SU-DHL-6 (cell line): Measurements from ENCODE around the gene CEP70.

Experiments used
- H2AFZ ChIP-seq: fragments of 200-600 bp; sonication (generic); 2 replicates; pipeline ENCODE4 v1.6.1; 2014; ENCODE audit warnings: low read depth, mild to moderate bottlenecking, moderate library complexity, mixed read lengths, antibody characterized with exemption, low read length; ENCODE audit not compliant: severe bottlenecking
- H3F3A ChIP-seq: fragments of 200-600 bp; shearing (Covaris generic); 2 replicates; pipeline ENCODE4 v1.6.0; 2016; ENCODE audit warnings: antibody characterized with exemption, mild to moderate bottlenecking; ENCODE audit not compliant: insufficient read depth
- H3K27ac ChIP-seq: fragments of 200-600 bp; sonication (generic); 2 replicates; pipeline ENCODE4 v1.5.1; 2016; ENCODE audit warnings: low read depth, mild to moderate bottlenecking, low read length, moderate library complexity, mixed read lengths
- H3K27me3 ChIP-seq: fragments of 200-600 bp; sonication (generic), shearing (Covaris generic); 2 replicates; pipeline ENCODE4 v1.6.0; 2014; ENCODE audit warnings: mild to moderate bottlenecking, low read length
- H3K36me3 ChIP-seq: fragments of 200-600 bp; sonication (generic); 2 replicates; pipeline ENCODE4 v1.6.1; 2014; ENCODE audit warnings: mild to moderate bottlenecking, low read length, mixed read lengths
- H3K4me2 ChIP-seq: fragments of 300-600, 200-600 bp; shearing (Covaris generic), sonication (generic); 2 replicates; pipeline ENCODE4 v1.6.0; 2014; ENCODE audit warnings: low read length, low read depth, mild to moderate bottlenecking; ENCODE audit not compliant: poor library complexity, severe bottlenecking
- H3K4me3 ChIP-seq: fragments of 200-600 bp; sonication (generic); 2 replicates; pipeline ENCODE4 v1.5.1; 2014; ENCODE audit warnings: antibody characterized with exemption, low read length, mild to moderate bottlenecking, mixed read lengths; ENCODE audit not compliant: insufficient read depth, poor library complexity, severe bottlenecking
- H3K79me2 ChIP-seq: fragments of 200-600 bp; sonication (generic); 2 replicates; pipeline ENCODE4 v1.6.1; 2014; ENCODE audit warnings: mild to moderate bottlenecking, low read length, moderate library complexity; ENCODE audit not compliant: insufficient read depth
- H3K9ac ChIP-seq: fragments of 200-600 bp; sonication (generic); 2 replicates; pipeline ENCODE4 v1.7.0; 2014; ENCODE audit warnings: mild to moderate bottlenecking, low read length
- H3K9me2 ChIP-seq: fragments of 200-600 bp; sonication (generic); replicated peaks from 2 replicates; pipeline ENCODE4 v1.6.1; 2014; ENCODE audit warnings: low read length; ENCODE audit not compliant: insufficient read depth
- H3K9me3 ChIP-seq: fragments of 200-600 bp; sonication (generic); 2 replicates; pipeline ENCODE4 v1.6.1; 2014; ENCODE audit warnings: low read length, mixed read lengths; ENCODE audit not compliant: insufficient read depth
- H4K20me1 ChIP-seq: fragments of 200-600 bp; sonication (generic); 2 replicates; pipeline ENCODE4 v1.6.1; 2014; ENCODE audit warnings: low read depth, mild to moderate bottlenecking, antibody characterized with exemption, low read length, moderate library complexity, mixed read lengths
- EZH2phosphoT487 ChIP-seq: fragments of 200-600 bp; sonication (generic), shearing (Covaris generic); conservative IDR thresholded peaks from 2 replicates; pipeline ENCODE4 v1.6.1; 2018; ENCODE audit warnings: mild to moderate bottlenecking, antibody characterized with exemption, low read length, moderate library complexity, mixed read lengths
- TF ChIP-seq, protein P1 (sequence below): fragments of 200-600 bp; sonication (generic); IDR thresholded peaks from one replicate; pipeline ENCODE4 v1.5.1; 2017; ENCODE audit warnings: antibody characterized with exemption, mild to moderate bottlenecking, low read length, moderate library complexity; ENCODE audit not compliant: insufficient read depth, poor library complexity, severe bottlenecking

Gene CEP70

DNA sequence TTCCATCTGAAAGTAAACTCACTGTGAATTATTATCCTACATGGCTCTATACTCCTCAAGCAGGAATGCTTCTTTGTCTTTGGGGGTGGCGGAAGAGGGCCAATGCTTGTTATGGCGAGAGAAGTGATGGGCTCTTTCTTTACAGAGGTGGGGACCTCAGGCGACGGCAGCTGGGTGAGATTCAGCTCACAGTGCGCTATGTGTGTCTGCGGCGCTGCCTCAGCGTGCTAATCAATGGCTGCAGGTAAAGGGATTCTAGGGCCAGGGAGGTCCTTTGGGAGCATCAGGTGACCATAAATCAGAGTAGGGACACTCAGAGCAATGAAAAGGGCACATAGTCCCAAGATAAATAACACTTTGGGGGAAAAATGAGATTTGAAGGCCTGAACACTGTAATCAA is 120.7 kb downstream of the CEP70 start:
- H3K4me2 ChIP-seq = no peak overlapping the region
- no peak for TF ChIP-seq EZH2phosphoT487
- TF ChIP-seq, protein P1, sequence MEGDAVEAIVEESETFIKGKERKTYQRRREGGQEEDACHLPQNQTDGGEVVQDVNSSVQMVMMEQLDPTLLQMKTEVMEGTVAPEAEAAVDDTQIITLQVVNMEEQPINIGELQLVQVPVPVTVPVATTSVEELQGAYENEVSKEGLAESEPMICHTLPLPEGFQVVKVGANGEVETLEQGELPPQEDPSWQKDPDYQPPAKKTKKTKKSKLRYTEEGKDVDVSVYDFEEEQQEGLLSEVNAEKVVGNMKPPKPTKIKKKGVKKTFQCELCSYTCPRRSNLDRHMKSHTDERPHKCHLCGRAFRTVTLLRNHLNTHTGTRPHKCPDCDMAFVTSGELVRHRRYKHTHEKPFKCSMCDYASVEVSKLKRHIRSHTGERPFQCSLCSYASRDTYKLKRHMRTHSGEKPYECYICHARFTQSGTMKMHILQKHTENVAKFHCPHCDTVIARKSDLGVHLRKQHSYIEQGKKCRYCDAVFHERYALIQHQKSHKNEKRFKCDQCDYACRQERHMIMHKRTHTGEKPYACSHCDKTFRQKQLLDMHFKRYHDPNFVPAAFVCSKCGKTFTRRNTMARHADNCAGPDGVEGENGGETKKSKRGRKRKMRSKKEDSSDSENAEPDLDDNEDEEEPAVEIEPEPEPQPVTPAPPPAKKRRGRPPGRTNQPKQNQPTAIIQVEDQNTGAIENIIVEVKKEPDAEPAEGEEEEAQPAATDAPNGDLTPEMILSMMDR = no peak
- H3K4me3 ChIP-seq = no peak overlapping the region
- H3K36me3 ChIP-seq = no peaks in the 10 kb centered on the region
- no peaks in the 10 kb centered on the region for H3K79me2 ChIP-seq
- H2AFZ ChIP-seq = no peak overlapping the region
- H3K27me3 ChIP-seq = no peaks in the 10 kb centered on the region
- H3K27ac ChIP-seq = no peak overlapping the region
- no peaks in the 10 kb centered on the region for H3K9me2 ChIP-seq
- H3K9ac ChIP-seq = no peak overlapping the region
- no peaks in the 10 kb centered on the region for H3K9me3 ChIP-seq
- H4K20me1 ChIP-seq = no peaks in the 10 kb centered on the region
- H3F3A ChIP-seq = no peaks in the 10 kb centered on the region

DNA sequence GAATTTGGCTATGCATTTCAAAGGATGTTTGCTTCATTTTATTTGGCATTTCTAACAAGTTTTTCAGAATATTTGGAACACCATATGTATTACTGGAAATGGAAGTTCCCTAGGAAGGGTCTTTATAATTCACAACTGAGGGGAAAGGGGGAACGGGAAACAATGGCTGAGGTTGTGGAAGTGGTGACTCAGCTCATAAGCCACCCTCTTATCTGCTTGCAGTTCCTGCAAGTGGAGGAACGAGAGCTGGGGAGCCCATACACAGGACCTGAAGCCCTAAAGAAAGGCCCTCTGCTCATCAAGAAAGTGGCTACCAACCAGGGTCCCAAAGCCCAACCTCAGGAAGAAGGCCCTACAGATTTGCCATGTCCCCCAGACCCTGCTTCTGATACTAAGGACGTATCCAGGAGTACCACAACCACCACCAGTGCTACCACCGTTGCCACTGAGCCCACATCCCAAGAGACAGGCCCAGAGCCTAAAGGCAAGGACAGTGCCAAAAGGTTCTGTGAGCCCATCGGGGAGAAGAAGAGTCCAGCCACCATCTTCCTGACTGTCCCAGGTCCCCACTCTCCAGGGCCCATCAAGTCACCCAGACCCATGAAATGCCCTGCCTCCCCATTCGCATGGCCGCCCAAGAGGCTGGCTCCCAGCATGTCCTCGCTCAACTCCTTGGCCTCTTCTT is 121.8 kb downstream of the CEP70 start:
- H3K79me2 ChIP-seq = no peaks in the 10 kb centered on the region
- H3K9me3 ChIP-seq = no peaks in the 10 kb centered on the region
- no peaks in the 10 kb centered on the region for H3K36me3 ChIP-seq
- no peak overlapping the region for H3K4me3 ChIP-seq
- H3K9me2 ChIP-seq = no peaks in the 10 kb centered on the region
- no peak overlapping the region for H2AFZ ChIP-seq
- no peaks in the 10 kb centered on the region for H4K20me1 ChIP-seq
- no peak overlapping the region for H3K4me2 ChIP-seq
- H3K27me3 ChIP-seq = no peaks in the 10 kb centered on the region
- H3K9ac ChIP-seq = no peak overlapping the region
- H3K27ac ChIP-seq = no peak overlapping the region
- no peaks in the 10 kb centered on the region for H3F3A ChIP-seq
- TF ChIP-seq, protein P1 = no peak
- no peak for TF ChIP-seq EZH2phosphoT487

DNA sequence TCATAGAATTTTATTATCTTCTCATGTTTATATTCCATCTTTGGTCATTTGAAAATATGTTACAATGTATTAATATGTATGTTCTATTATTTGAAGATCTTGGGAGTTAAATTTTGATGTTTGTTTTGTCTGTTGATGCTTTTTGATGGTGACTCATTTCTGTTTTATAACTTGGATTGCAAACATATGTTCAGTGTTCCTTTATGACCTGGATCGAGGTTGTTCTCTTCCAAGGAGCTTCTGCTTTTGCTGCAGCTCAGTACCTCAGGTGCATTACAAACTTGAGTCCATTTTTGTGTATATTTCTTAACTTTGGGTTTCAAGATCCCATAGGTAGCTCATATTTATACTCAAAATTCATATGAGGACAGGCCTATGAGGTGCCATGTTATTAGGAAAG is 122.6 kb downstream of the CEP70 start:
- Histone ChIP-seq H3K79me2 (no peaks in the 10 kb centered on the region), H3K9me2 (no peaks in the 10 kb centered on the region), H3K27me3 (no peaks in the 10 kb centered on the region), H3K9ac (no peak overlapping the region), H3K4me2 (no peak overlapping the region), H3F3A (no peaks in the 10 kb centered on the region), H3K27ac (no peak overlapping the region), H3K4me3 (no peak overlapping the region), H4K20me1 (no peaks in the 10 kb centered on the region), H3K9me3 (no peaks in the 10 kb centered on the region), H3K36me3 (no peaks in the 10 kb centered on the region), H2AFZ (no peak overlapping the region)
- TF ChIP-seq EZH2phosphoT487 = no peak
- TF ChIP-seq, protein P1 = no peak
